Lung (tissue), 12 donors: Measurements from ENCODE around the gene PIGU. TPM values are rescaled to one million over a fixed set of nuclear protein-coding genes. Genes with fewer than 3 reads are reported as not detected.

Experiments
- ATAC-seq: fragments of 200-7000 bp; cut with Tn5 transposase; one replicate; pipeline ENCODE4 v1.9.1; 2020; ENCODE audit warnings: moderate number of reproducible peaks; ENCODE audit not compliant: insufficient read depth, low FRiP score
- DNase-seq, 3 donors: peaks; one replicate each; pipeline ENCODE4 v3.0.0-alpha.2; 2013 to 2017
- H3K27ac ChIP-seq, 2 donors: one replicate each; pipeline ENCODE4 v1.5.1; 2013; ENCODE audit warnings: mild to moderate bottlenecking in 2 of 2, moderate library complexity in 2 of 2, control low read depth in 1 of 2, inconsistent platforms in 1 of 2, low read depth in 1 of 2, low read length in 1 of 2
- H3K27me3 ChIP-seq, 3 donors: one replicate each; pipeline ENCODE4 v1.5.1; 2013; ENCODE audit warnings: low read length in 2 of 3; ENCODE audit not compliant: control insufficient read depth in 3 of 3, insufficient read depth in 3 of 3
- H3K36me3 ChIP-seq, 4 donors: one replicate each; pipeline ENCODE4 v1.5.1; 2013; ENCODE audit warnings: low read length in 4 of 4, mild to moderate bottlenecking in 1 of 4, moderate library complexity in 1 of 4; ENCODE audit not compliant: control insufficient read depth in 4 of 4, insufficient read depth in 4 of 4
- H3K4me1 ChIP-seq, 5 donors: one replicate each; pipeline ENCODE4 v1.5.1; 2013; ENCODE audit warnings: low read length in 5 of 5, mild to moderate bottlenecking in 2 of 5, moderate library complexity in 1 of 5; ENCODE audit not compliant: control insufficient read depth in 5 of 5, insufficient read depth in 5 of 5
- H3K4me3 ChIP-seq: one replicate; pipeline ENCODE4 v1.5.1; 2013; ENCODE audit warnings: mild to moderate bottlenecking, control low read depth, moderate library complexity
- H3K9ac ChIP-seq, 2 donors: one replicate each; pipeline ENCODE4 v1.5.1; 2013; ENCODE audit warnings: low read length in 2 of 2, control low read depth in 1 of 2; ENCODE audit not compliant: insufficient read depth in 1 of 2
- H3K9me3 ChIP-seq, 4 donors: one replicate each; pipeline ENCODE4 v1.5.1; 2013; ENCODE audit warnings: low read length in 3 of 4, mild to moderate bottlenecking in 1 of 4, moderate library complexity in 1 of 4; ENCODE audit not compliant: control insufficient read depth in 4 of 4, insufficient read depth in 3 of 4
- CTCF ChIP-seq: IDR thresholded peaks from 2 replicates; pipeline ENCODE4 v1.5.1; 2012; ENCODE audit warnings: mild to moderate bottlenecking; ENCODE audit errors: control extremely low read depth, extremely low read depth
- WGBS, 2 donors: extraction: QIAGEN DNeasy Blood & Tissue Kit; methylation state at CpG; one replicate each; pipeline ENCODE4 v1.1.7; 2013; 5-methylcytosine and 5-hydroxymethylcytosine counted together
- polyA plus RNA-seq, 2 donors: library from polyadenylated mRNA; stranded (reverse); fragments of 200-250 nt; gene quantifications; one replicate each; pipeline ENCODE4 v1.2.1, GENCODE V29; 2013
- total RNA-seq, 2 donors: library from RNA; depleted of rRNA in 1 of 2; stranded (reverse); fragments of >200 nt in 1 of 2; gene quantifications; one replicate each; pipeline ENCODE4 v1.2.1, GENCODE V29; 2014 to 2021
- donor health status: control.
- donor health status: control.
- donor health status: Bipolar disorder and iron deficiency.
- donor health status: healthy.
- donor health status: DM: yes; HTN: yes; CAD: no.

The PIGU gene
- total and polyA plus RNA-seq, 4 donors = 15.7 to 21.2 (median 20.1) TPM

- 90 to 91% methylated on average over 3 of the region's 3 CpGs for WGBS, 2 donors
- H3K36me3 ChIP-seq = peaks cover 13 to 36% (median 29%) of the 10 kb centered on the region in 4 donors
- no peaks in the 10 kb centered on the region for H3K27me3 ChIP-seq
- no peak for ATAC-seq
- peaks cover 4 to 19% (median 11%) of the 10 kb centered on the region in 5 donors for H3K4me1 ChIP-seq
- DNase-seq = no peak
- H3K27ac ChIP-seq = peak overlapping the region in 1 of 2 donors; percentile 54
- H3K9ac ChIP-seq = no peak overlapping the region
- no peak overlapping the region for H3K4me3 ChIP-seq
- no peaks in the 10 kb centered on the region for H3K9me3 ChIP-seq
- no peak for TF ChIP-seq CTCF
These were observed 147.2 kb downstream of the PIGU start for GRCh38 chr20:34529742-34530141.

- Histone ChIP-seq H3K9me3 (no peaks in the 10 kb centered on the region), H3K27me3 (no peaks in the 10 kb centered on the region), H3K9ac (no peak overlapping the region), H3K36me3 (peaks cover 13 to 34% (median 24%) of the 10 kb centered on the region in 4 donors), H3K4me1 (peaks cover 4 to 19% (median 11%) of the 10 kb centered on the region in 5 donors), H3K4me3 (no peak overlapping the region), H3K27ac (peak overlapping the region in 1 of 2 donors; percentile 10)
- WGBS, 2 donors = 43 to 69% methylated on average over 5 of the region's 5 CpGs
- no peak for TF ChIP-seq CTCF
- ATAC-seq (no peak), DNase-seq (no peak)
These were observed 148.0 kb downstream of the PIGU start for GRCh38 chr20:34528921-34529297.

- no peaks in the 10 kb centered on the region for H3K27me3 ChIP-seq
- no peaks in the 10 kb centered on the region for H3K9me3 ChIP-seq
- no peak overlapping the region for H3K9ac ChIP-seq
- H3K4me1 ChIP-seq = peaks cover 4 to 22% (median 11%) of the 10 kb centered on the region in 5 donors
- DNase-seq (no peak), ATAC-seq (no peak)
- peaks cover 13 to 37% (median 19%) of the 10 kb centered on the region in 4 donors for H3K36me3 ChIP-seq
- H3K4me3 ChIP-seq = no peak overlapping the region
- H3K27ac ChIP-seq = peak overlapping the region; percentile 64 to 72
- TF ChIP-seq CTCF = no peak
- 90 to 93% methylated on average over 10 of the region's 10 CpGs for WGBS, 2 donors
These were observed 149.9 kb downstream of the PIGU start for GRCh38 chr20:34527016-34527415.

GRCh38 chr20:34526466-34526865 lies 150.4 kb downstream of the PIGU start:
- Histone ChIP-seq H3K4me3 (no peak overlapping the region), H3K27ac (peak overlapping the region; percentile 72 to 84), H3K36me3 (peaks cover 13 to 37% (median 20%) of the 10 kb centered on the region in 4 donors), H3K27me3 (no peaks in the 10 kb centered on the region), H3K9ac (no peak overlapping the region), H3K4me1 (peaks cover 4 to 23% (median 11%) of the 10 kb centered on the region in 5 donors), H3K9me3 (no peaks in the 10 kb centered on the region)
- no peak for DNase-seq
- WGBS, 2 donors = 64 to 84% methylated on average over 5 of the region's 5 CpGs
- no peak for TF ChIP-seq CTCF
- no peak for ATAC-seq
